ENCODE measurements around the gene DSCAML1. TPM values are rescaled to one million over a fixed set of nuclear protein-coding genes. Genes with fewer than 3 reads are reported as not detected.

Gene DSCAML1
- total and polyA plus RNA-seq, 4 experiments from 2014 or later: 1.00 to 1.0 TPM; not detected in 2

- no peak overlapping the region for H3K27ac Mint-ChIP-seq
- H3K27me3 Mint-ChIP-seq: peaks cover 17 to 24% of the 10 kb centered on the region in 2 donors
- no peak for DNase-seq
- ChIA-PET CTCF (ENCODE audit: partially characterized antibody) (no interaction called here), POLR2A (ENCODE audit: partially characterized antibody) (no interaction called here)
- H3K4me1 Mint-ChIP-seq: peaks cover 0 to 6% (median 5%) of the 10 kb centered on the region in 4 donors
- H3K9me3 Mint-ChIP-seq: no peaks in the 10 kb centered on the region
- H3K4me3 ChIP-seq (ENCODE audit: low read length in 2 of 2): no peak overlapping the region
- no peak overlapping the region for H3K27ac ChIP-seq (ENCODE audit: low read depth, low read length)
- no peaks in the 10 kb centered on the region for H3K36me3 Mint-ChIP-seq
- H3K9me3 ChIP-seq (ENCODE audit: control insufficient read depth in 1 of 2, low read length in 2 of 2): no peaks in the 10 kb centered on the region
- intact Hi-C loops (cut with micrococcal nuclease): no loop called here
- H3K36me3 ChIP-seq (ENCODE audit: insufficient read depth, low read length): no peaks in the 10 kb centered on the region
- no peak overlapping the region for H3K4me3 Mint-ChIP-seq
- no peaks in the 10 kb centered on the region for H3K27me3 ChIP-seq (ENCODE audit: insufficient read depth, low read length)
- no peaks in the 10 kb centered on the region for H3K4me1 ChIP-seq (ENCODE audit: insufficient read depth, low read length)
Measured at GRCh38 chr11:117700551-117700950, 96.5 kb downstream of the DSCAML1 start.

- peaks cover 0 to 5% (median 4%) of the 10 kb centered on the region in 4 donors for H3K4me1 Mint-ChIP-seq
- no peak overlapping the region for H3K4me3 ChIP-seq (ENCODE audit: low read length in 2 of 2)
- intact Hi-C loops (cut with micrococcal nuclease): no loop called here
- no peaks in the 10 kb centered on the region for H3K27me3 ChIP-seq (ENCODE audit: insufficient read depth, low read length)
- no peak for DNase-seq
- peaks cover 5 to 18% of the 10 kb centered on the region in 2 donors for H3K27me3 Mint-ChIP-seq
- CTCF ChIA-PET (ENCODE audit: partially characterized antibody): no interaction called here
- POLR2A ChIA-PET (ENCODE audit: partially characterized antibody): no interaction called here
- H3K27ac ChIP-seq (ENCODE audit: low read depth, low read length): no peak overlapping the region
- no peak overlapping the region for H3K27ac Mint-ChIP-seq
- H3K36me3 ChIP-seq (ENCODE audit: insufficient read depth, low read length): no peaks in the 10 kb centered on the region
- H3K9me3 ChIP-seq (ENCODE audit: control insufficient read depth in 1 of 2, low read length in 2 of 2): no peaks in the 10 kb centered on the region
- H3K4me1 ChIP-seq (ENCODE audit: insufficient read depth, low read length): no peaks in the 10 kb centered on the region
- no peak overlapping the region for H3K4me3 Mint-ChIP-seq
- H3K36me3 Mint-ChIP-seq: no peaks in the 10 kb centered on the region
- no peaks in the 10 kb centered on the region for H3K9me3 Mint-ChIP-seq
Measured at GRCh38 chr11:117697319-117697718, 99.7 kb downstream of the DSCAML1 start.

- no peaks in the 10 kb centered on the region for H3K9me3 ChIP-seq (ENCODE audit: control insufficient read depth in 1 of 2, low read length in 2 of 2)
- no peak overlapping the region for H3K4me3 ChIP-seq (ENCODE audit: low read length in 2 of 2)
- no peak overlapping the region for H3K4me3 Mint-ChIP-seq
- peaks cover 3 to 13% of the 10 kb centered on the region in 2 donors for H3K27me3 Mint-ChIP-seq
- no peaks in the 10 kb centered on the region for H3K36me3 ChIP-seq (ENCODE audit: insufficient read depth, low read length)
- no peak overlapping the region for H3K27ac Mint-ChIP-seq
- H3K27me3 ChIP-seq (ENCODE audit: insufficient read depth, low read length): no peaks in the 10 kb centered on the region
- no peak overlapping the region for H3K27ac ChIP-seq (ENCODE audit: low read depth, low read length)
- no peak for DNase-seq
- intact Hi-C loops (cut with micrococcal nuclease): no loop called here
- H3K4me1 Mint-ChIP-seq: no peaks in the 10 kb centered on the region
- no peaks in the 10 kb centered on the region for H3K36me3 Mint-ChIP-seq
- CTCF ChIA-PET (ENCODE audit: partially characterized antibody): no interaction called here
- no peaks in the 10 kb centered on the region for H3K9me3 Mint-ChIP-seq
- no peaks in the 10 kb centered on the region for H3K4me1 ChIP-seq (ENCODE audit: insufficient read depth, low read length)
- POLR2A ChIA-PET (ENCODE audit: partially characterized antibody): no interaction called here
Measured at GRCh38 chr11:117696540-117696939, 100.5 kb downstream of the DSCAML1 start.

- H3K27ac Mint-ChIP-seq: no peak overlapping the region
- Histone ChIP-seq H3K4me3 (ENCODE audit: low read length in 2 of 2) (no peak overlapping the region), H3K27ac (ENCODE audit: low read depth, low read length) (no peak overlapping the region), H3K36me3 (ENCODE audit: insufficient read depth, low read length) (no peaks in the 10 kb centered on the region), H3K4me1 (ENCODE audit: insufficient read depth, low read length) (no peaks in the 10 kb centered on the region), H3K27me3 (ENCODE audit: insufficient read depth, low read length) (no peaks in the 10 kb centered on the region), H3K9me3 (ENCODE audit: control insufficient read depth in 1 of 2, low read length in 2 of 2) (no peaks in the 10 kb centered on the region)
- no peaks in the 10 kb centered on the region for H3K9me3 Mint-ChIP-seq
- no peaks in the 10 kb centered on the region for H3K4me1 Mint-ChIP-seq
- no peak overlapping the region for H3K4me3 Mint-ChIP-seq
- H3K36me3 Mint-ChIP-seq: no peaks in the 10 kb centered on the region
- ChIA-PET POLR2A (ENCODE audit: partially characterized antibody) (no interaction called here), CTCF (ENCODE audit: partially characterized antibody) (no interaction called here)
- H3K27me3 Mint-ChIP-seq: peaks cover 1 to 11% of the 10 kb centered on the region in 2 donors
- intact Hi-C loops (cut with micrococcal nuclease): no loop called here
- DNase-seq: no peak
Measured at GRCh38 chr11:117693344-117693743, 103.7 kb downstream of the DSCAML1 start.

GRCh38 chr11:117691516-117691915 is 105.5 kb downstream of the DSCAML1 start:
- CTCF ChIA-PET (ENCODE audit: partially characterized antibody): no interaction called here
- no peak for DNase-seq
- POLR2A ChIA-PET (ENCODE audit: partially characterized antibody): no interaction called here
- Mint-ChIP-seq H3K36me3 (no peaks in the 10 kb centered on the region), H3K9me3 (no peaks in the 10 kb centered on the region), H3K4me1 (no peaks in the 10 kb centered on the region), H3K4me3 (no peak overlapping the region), H3K27ac (no peak overlapping the region), H3K27me3 (peaks cover 3 to 11% of the 10 kb centered on the region in 2 donors)
- Histone ChIP-seq H3K36me3 (ENCODE audit: insufficient read depth, low read length) (no peaks in the 10 kb centered on the region), H3K27me3 (ENCODE audit: insufficient read depth, low read length) (no peaks in the 10 kb centered on the region), H3K4me1 (ENCODE audit: insufficient read depth, low read length) (no peaks in the 10 kb centered on the region), H3K27ac (ENCODE audit: low read depth, low read length) (no peak overlapping the region), H3K4me3 (ENCODE audit: low read length in 2 of 2) (no peak overlapping the region), H3K9me3 (ENCODE audit: control insufficient read depth in 1 of 2, low read length in 2 of 2) (no peaks in the 10 kb centered on the region)
- intact Hi-C loops (cut with micrococcal nuclease): no loop called here

- Histone ChIP-seq H3K36me3 (ENCODE audit: insufficient read depth, low read length) (no peaks in the 10 kb centered on the region), H3K9me3 (ENCODE audit: control insufficient read depth in 1 of 2, low read length in 2 of 2) (no peaks in the 10 kb centered on the region), H3K4me3 (ENCODE audit: low read length in 2 of 2) (no peak overlapping the region), H3K27me3 (ENCODE audit: insufficient read depth, low read length) (no peaks in the 10 kb centered on the region), H3K4me1 (ENCODE audit: insufficient read depth, low read length) (no peaks in the 10 kb centered on the region), H3K27ac (ENCODE audit: low read depth, low read length) (no peak overlapping the region)
- no peak overlapping the region for H3K4me3 Mint-ChIP-seq
- H3K36me3 Mint-ChIP-seq: no peaks in the 10 kb centered on the region
- H3K4me1 Mint-ChIP-seq: no peaks in the 10 kb centered on the region
- H3K27me3 Mint-ChIP-seq: peaks cover 3 to 11% of the 10 kb centered on the region in 2 donors
- POLR2A ChIA-PET (ENCODE audit: partially characterized antibody): no interaction called here
- intact Hi-C loops (cut with micrococcal nuclease): no loop called here
- DNase-seq: no peak
- H3K9me3 Mint-ChIP-seq: no peaks in the 10 kb centered on the region
- H3K27ac Mint-ChIP-seq: no peak overlapping the region
- CTCF ChIA-PET (ENCODE audit: partially characterized antibody): no interaction called here
Measured at GRCh38 chr11:117691218-117691514, 105.8 kb downstream of the DSCAML1 start.

- Mint-ChIP-seq H3K4me3 (no peak overlapping the region), H3K9me3 (no peaks in the 10 kb centered on the region), H3K4me1 (no peaks in the 10 kb centered on the region), H3K27ac (no peak overlapping the region), H3K36me3 (no peaks in the 10 kb centered on the region), H3K27me3 (peaks cover 3 to 11% of the 10 kb centered on the region in 2 donors)
- ChIA-PET POLR2A (ENCODE audit: partially characterized antibody) (no interaction called here), CTCF (ENCODE audit: partially characterized antibody) (no interaction called here)
- Histone ChIP-seq H3K27ac (ENCODE audit: low read depth, low read length) (no peak overlapping the region), H3K9me3 (ENCODE audit: control insufficient read depth in 1 of 2, low read length in 2 of 2) (no peaks in the 10 kb centered on the region), H3K27me3 (ENCODE audit: insufficient read depth, low read length) (no peaks in the 10 kb centered on the region), H3K4me3 (ENCODE audit: low read length in 2 of 2) (no peak overlapping the region), H3K4me1 (ENCODE audit: insufficient read depth, low read length) (no peaks in the 10 kb centered on the region), H3K36me3 (ENCODE audit: insufficient read depth, low read length) (no peaks in the 10 kb centered on the region)
- intact Hi-C loops (cut with micrococcal nuclease): no loop called here
- no peak for DNase-seq
Measured at GRCh38 chr11:117690484-117691217, 106.4 kb downstream of the DSCAML1 start.
